ENCODE measurements around the gene DLX6.

GRCh38 chr7:97003262-97004246 lies 1.8 kb upstream of the DLX6 start:
- TF ChIP-seq CTCF (IDR thresholded peaks at IDR 0.05) (no peak), POLR2A (IDR thresholded peaks at IDR 0.05) (no peak)

Data from lower leg skin (tissue), 3 donors.